Astrocyte (in vitro differentiated cells and primary cell): ENCODE results near the gene SPPL3.

Experiments
- CTCF ChIP-seq: IDR thresholded peaks from 2 replicates; pipeline ENCODE4 v1.5.1; 2011; ENCODE audit warnings: low read depth, mild to moderate bottlenecking, inconsistent platforms, low read length, moderate library complexity; ENCODE audit not compliant: insufficient read depth
- EZH2 ChIP-seq: IDR thresholded peaks from 2 replicates; pipeline ENCODE4 v1.6.1; 2012; ENCODE audit warnings: mild to moderate bottlenecking, low read length, inconsistent platforms; ENCODE audit not compliant: insufficient read depth

GRCh38 chr12:120936197-120936596, 32.0 kb upstream of the SPPL3 start:
- no peak for TF ChIP-seq CTCF
- TF ChIP-seq EZH2: no peak
